Measurements from ENCODE around the gene INTS1. TPM values are rescaled to one million over a fixed set of nuclear protein-coding genes. Genes with fewer than 3 reads are reported as not detected.

The INTS1 gene
- total RNA-seq, 1 donor from 2014 or later, result 134 TPM

DNA sequence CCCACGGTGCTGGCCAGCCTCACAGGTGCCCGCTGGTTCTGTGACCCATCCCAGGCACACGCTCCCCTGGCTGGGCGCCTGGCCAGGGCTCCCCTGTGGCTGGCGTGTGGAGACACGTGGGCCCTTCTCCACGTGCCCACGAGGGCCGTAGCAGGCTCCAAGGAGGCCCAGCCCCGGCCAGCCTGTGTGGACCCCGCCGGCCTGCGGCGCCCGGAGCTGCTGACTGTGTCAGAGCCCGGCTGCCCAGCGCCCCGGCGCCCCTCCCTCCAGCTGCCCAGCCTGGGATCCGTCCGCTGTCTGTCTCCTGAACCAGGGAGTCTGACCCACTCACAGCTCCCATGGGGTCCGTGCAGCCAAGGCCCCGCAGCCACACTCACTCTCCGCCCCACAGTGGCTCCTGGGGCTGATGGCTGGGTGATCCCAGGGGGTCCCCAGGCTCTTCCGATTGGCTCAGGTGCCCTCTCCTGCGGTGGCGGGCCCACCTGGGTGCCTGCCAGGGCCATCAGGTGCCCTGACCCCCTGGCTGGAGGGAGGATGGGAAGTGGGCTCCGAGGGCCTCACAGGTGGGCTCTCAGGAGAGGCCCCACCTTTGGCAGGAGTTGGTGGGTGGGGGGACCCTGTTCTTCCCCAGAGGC, 42.2 kb upstream of the INTS1 start:
- Mint-ChIP-seq H3K36me3 (no peaks in the 10 kb centered on the region), H3K27me3 (no peaks in the 10 kb centered on the region), H3K9me3 (no peaks in the 10 kb centered on the region), H3K27ac (no peak overlapping the region), H3K4me3 (no peak overlapping the region), H3K4me1 (ENCODE audit: unreplicated experiment) (no peaks in the 10 kb centered on the region)
- DNase-seq (ENCODE audit: extremely low spot score, unreplicated experiment), result no peak
- TF ChIP-seq CTCF (conservative IDR thresholded peaks at IDR 0.05), result no peak

DNA sequence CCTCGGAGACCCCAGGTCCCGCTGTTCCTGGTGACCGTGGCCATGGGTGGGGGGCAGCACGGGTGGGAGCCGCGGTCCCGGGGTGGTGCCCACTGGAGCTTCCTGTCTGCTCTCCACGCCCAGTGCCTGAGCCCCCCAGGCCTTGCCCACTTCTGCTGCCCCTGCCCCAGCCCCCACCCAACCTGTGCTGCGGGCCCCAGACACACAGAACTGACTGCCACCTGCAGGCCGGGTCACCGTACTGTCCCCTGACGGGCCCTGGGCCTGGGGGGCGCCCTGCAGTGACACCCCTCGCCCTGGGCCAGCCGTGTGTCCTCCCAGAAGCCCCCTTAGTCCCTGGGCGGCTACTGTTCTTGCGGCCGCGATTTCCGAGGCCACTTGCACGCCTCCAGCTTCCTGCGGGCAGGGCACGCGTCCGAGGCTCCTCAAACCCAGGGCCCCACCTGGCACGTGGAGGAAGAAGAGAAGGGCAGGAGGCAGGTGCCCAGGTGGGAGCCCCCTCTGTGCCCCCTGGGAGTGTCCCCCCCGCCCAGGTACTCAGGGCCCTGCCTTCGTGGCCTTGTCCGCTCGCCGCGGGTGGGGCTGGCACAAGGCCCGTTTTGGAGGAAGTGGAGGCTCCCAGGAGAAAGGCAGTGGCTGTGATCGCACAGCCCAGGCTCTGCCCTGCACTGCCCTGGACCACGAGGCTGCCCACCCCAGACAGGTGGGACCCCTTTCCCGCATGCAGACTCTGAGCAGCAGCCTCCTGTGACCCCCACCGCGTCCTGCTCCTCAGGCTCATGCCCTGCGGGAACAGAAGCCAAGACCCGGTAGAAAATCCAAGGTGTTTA, 41.4 kb upstream of the INTS1 start:
- H3K9me3 Mint-ChIP-seq, result no peaks in the 10 kb centered on the region
- H3K27me3 Mint-ChIP-seq, result no peaks in the 10 kb centered on the region
- no peak for TF ChIP-seq CTCF (conservative IDR thresholded peaks at IDR 0.05)
- H3K36me3 Mint-ChIP-seq, result no peaks in the 10 kb centered on the region
- no peak for DNase-seq (ENCODE audit: extremely low spot score, unreplicated experiment)
- no peaks in the 10 kb centered on the region for H3K4me1 Mint-ChIP-seq (ENCODE audit: unreplicated experiment)
- H3K27ac Mint-ChIP-seq, result no peak overlapping the region
- no peak overlapping the region for H3K4me3 Mint-ChIP-seq

DNA sequence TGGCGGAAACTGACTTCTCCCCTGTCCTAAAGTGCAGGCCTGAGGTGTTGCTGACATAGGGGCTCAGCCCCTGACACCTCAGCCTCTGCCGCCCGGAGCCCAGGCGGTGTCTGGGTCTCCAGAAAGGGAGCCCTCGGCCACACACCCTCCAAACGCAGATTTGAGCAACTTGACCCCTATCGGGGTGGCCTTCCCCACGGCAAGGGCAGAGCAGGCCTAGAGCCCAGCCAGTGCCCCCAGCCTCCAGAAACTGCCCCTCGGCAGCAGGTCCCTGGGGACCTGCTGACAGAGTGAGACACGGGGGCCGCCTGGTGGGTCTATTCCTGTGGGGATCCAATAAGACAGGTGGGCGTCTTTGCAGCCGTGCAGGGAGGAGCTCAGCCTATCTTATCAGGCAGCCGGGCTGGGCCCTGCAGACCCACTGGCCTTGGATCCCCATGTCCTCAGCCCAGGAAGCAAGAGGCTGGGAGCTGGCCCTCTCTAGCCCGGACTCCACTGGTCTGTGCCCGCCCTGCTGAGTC, 40.8 kb upstream of the INTS1 start:
- TF ChIP-seq CTCF (conservative IDR thresholded peaks at IDR 0.05), result no peak
- Mint-ChIP-seq H3K4me3 (no peak overlapping the region), H3K27me3 (no peaks in the 10 kb centered on the region), H3K4me1 (ENCODE audit: unreplicated experiment) (no peaks in the 10 kb centered on the region), H3K9me3 (no peaks in the 10 kb centered on the region), H3K36me3 (no peaks in the 10 kb centered on the region), H3K27ac (no peak overlapping the region)
- DNase-seq (ENCODE audit: extremely low spot score, unreplicated experiment), result no peak

DNA sequence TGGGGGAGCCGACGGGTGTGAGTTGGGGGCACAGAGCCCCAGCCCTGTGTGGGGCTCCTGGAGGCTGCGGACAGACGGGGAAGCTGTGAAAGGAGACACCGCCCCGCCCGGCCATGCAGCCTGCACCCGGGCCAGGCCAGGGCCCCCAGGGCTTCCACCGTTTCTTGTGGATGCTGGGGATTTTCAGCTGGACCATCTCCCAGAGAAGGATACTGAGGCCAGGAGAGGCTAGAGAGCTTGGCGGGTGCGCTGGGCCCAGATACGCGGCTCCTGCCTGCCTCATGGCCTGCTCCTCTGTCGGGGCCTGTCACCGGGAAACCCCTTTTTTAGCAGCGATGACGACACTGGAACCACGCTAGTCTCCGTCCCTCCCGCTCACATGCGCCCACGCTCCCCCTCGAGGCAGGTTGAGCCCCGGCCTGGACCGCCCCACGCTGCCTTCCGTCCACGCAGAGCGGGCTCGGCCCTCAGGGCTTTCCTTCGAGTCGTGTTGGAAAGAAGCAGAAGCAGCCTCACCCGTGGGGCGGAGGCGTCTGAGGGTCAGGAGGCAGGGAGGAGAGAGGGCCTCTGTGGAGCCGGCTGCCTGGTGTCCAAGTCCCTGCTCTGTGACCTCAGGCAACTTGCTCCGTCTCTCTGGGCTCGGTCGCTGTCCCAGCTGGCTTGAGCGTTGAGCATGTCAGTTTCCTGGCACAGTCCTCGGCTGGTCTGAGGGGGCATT, 40.1 kb upstream of the INTS1 start:
- Mint-ChIP-seq H3K36me3 (no peaks in the 10 kb centered on the region), H3K27me3 (no peaks in the 10 kb centered on the region), H3K4me3 (no peak overlapping the region), H3K27ac (no peak overlapping the region), H3K9me3 (no peaks in the 10 kb centered on the region), H3K4me1 (ENCODE audit: unreplicated experiment) (no peaks in the 10 kb centered on the region)
- no peak for TF ChIP-seq CTCF (conservative IDR thresholded peaks at IDR 0.05)
- DNase-seq (ENCODE audit: extremely low spot score, unreplicated experiment), result no peak

DNA sequence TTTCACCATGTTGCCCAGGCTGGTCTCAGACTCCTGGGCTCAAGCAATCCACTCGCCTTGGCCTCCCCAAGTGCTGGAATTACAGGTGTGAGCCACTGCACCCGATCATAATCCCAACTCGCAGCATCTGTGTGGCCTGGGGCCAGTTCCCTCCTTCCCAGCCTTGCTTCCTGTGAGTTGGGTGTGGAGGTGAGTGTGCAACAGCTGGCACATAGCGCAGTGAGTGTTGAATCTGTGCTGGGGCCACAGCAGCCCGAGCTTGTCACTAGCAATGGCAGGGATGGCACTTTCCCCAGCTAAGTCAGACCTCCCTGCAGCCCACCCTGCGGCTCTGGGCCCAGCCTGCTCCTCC, 39.6 kb upstream of the INTS1 start:
- TF ChIP-seq CTCF (conservative IDR thresholded peaks at IDR 0.05), result no peak
- no peaks in the 10 kb centered on the region for H3K36me3 Mint-ChIP-seq
- H3K27me3 Mint-ChIP-seq, result no peaks in the 10 kb centered on the region
- no peak overlapping the region for H3K4me3 Mint-ChIP-seq
- H3K27ac Mint-ChIP-seq, result no peak overlapping the region
- H3K4me1 Mint-ChIP-seq (ENCODE audit: unreplicated experiment), result no peaks in the 10 kb centered on the region
- no peaks in the 10 kb centered on the region for H3K9me3 Mint-ChIP-seq
- no peak for DNase-seq (ENCODE audit: extremely low spot score, unreplicated experiment)
